GM23338 (cell line): ENCODE measurements around the gene CCDC57. TPM values are rescaled to one million over a fixed set of nuclear protein-coding genes. Genes with fewer than 3 reads are reported as not detected.

Experiments used
- ATAC-seq: fragments of 200-7000 bp; cut with Tn5 transposase; 3 replicates; pipeline ENCODE4 v1.9.1; 2020
- DNase-seq: peaks from one replicate; pipeline ENCODE4 v3.0.0-alpha.2; 2015; ENCODE audit warnings: low spot score
- H2AFZ ChIP-seq: fragments of 200-600 bp; sonication (generic); 2 replicates; pipeline ENCODE4 v1.8.0; 2016; ENCODE audit warnings: antibody characterized with exemption, mild to moderate bottlenecking, moderate library complexity
- H3F3A ChIP-seq: fragments of 200-600 bp; sonication (generic); replicated peaks from 2 replicates; pipeline ENCODE4 v1.8.0; 2017; ENCODE audit warnings: antibody characterized with exemption, mixed run types, low read depth
- H3K27ac ChIP-seq: fragments of 200-600 bp; sonication (generic); 2 replicates; pipeline ENCODE4 v1.6.1; 2016; ENCODE audit warnings: low read depth
- H3K27me3 ChIP-seq: fragments of 200-600 bp; sonication (generic); 2 replicates; pipeline ENCODE4 v1.8.0; 2016; ENCODE audit warnings: mild to moderate bottlenecking, mixed run types, moderate library complexity; ENCODE audit not compliant: insufficient read depth
- H3K36me3 ChIP-seq: fragments of 200-600 bp; sonication (generic); 2 replicates; pipeline ENCODE4 v1.8.0; 2016; ENCODE audit warnings: mild to moderate bottlenecking; ENCODE audit not compliant: insufficient read depth
- H3K4me1 ChIP-seq: fragments of 200-600 bp; sonication (generic); 2 replicates; pipeline ENCODE4 v1.8.0; 2016; ENCODE audit warnings: mild to moderate bottlenecking, moderate library complexity; ENCODE audit not compliant: insufficient read depth
- H3K4me2 ChIP-seq: fragments of 200-600 bp; sonication (generic); 2 replicates; pipeline ENCODE4 v1.7.1; 2017; ENCODE audit warnings: mixed run types
- H3K4me3 ChIP-seq: fragments of 200-600 bp; sonication (generic); 2 replicates; pipeline ENCODE4 v1.6.1; 2016; ENCODE audit warnings: mixed run types
- H3K79me2 ChIP-seq: fragments of 200-600 bp; sonication (generic); replicated peaks from 2 replicates; pipeline ENCODE4 v1.8.0; 2017; ENCODE audit warnings: mild to moderate bottlenecking; ENCODE audit not compliant: insufficient read depth
- H3K9me2 ChIP-seq: fragments of 200-600 bp; sonication (generic); 2 replicates; pipeline ENCODE4 v1.8.0; 2017; ENCODE audit not compliant: insufficient read depth
- H4K20me1 ChIP-seq: fragments of 200-600 bp; sonication (generic); replicated peaks from 2 replicates; pipeline ENCODE4 v1.8.0; 2017; ENCODE audit warnings: mild to moderate bottlenecking; ENCODE audit not compliant: insufficient read depth
- H3K27ac Mint-ChIP-seq: 2 replicates; pipeline ENCODE4 v1.8.0; 2020; ENCODE audit warnings: inconsistent platforms, mild to moderate bottlenecking, moderate library complexity, mixed read lengths
- H3K27me3 Mint-ChIP-seq: 3 replicates; pipeline ENCODE4 v1.8.0; 2022; ENCODE audit warnings: low read depth, mild to moderate bottlenecking, moderate library complexity, mixed read lengths, inconsistent platforms; ENCODE audit not compliant: insufficient read depth, poor library complexity
- H3K36me3 Mint-ChIP-seq: 3 replicates; pipeline ENCODE4 v1.8.0; 2021; ENCODE audit warnings: low read depth, mild to moderate bottlenecking, inconsistent platforms, moderate library complexity, mixed read lengths
- H3K4me1 Mint-ChIP-seq: 3 replicates; pipeline ENCODE4 v1.8.0; 2020; ENCODE audit warnings: mild to moderate bottlenecking, inconsistent platforms, mixed read lengths
- H3K4me3 Mint-ChIP-seq: 3 replicates; pipeline ENCODE4 v1.8.0; 2021; ENCODE audit warnings: moderate library complexity, mild to moderate bottlenecking, inconsistent platforms, mixed read lengths
- H3K9me3 Mint-ChIP-seq: 3 replicates; pipeline ENCODE4 v1.8.0; 2020; ENCODE audit warnings: moderate library complexity, mild to moderate bottlenecking, inconsistent platforms, mixed read lengths
- CREB1 ChIP-seq: fragments of 250-450 bp; sonication (Bioruptor Pico); IDR thresholded peaks from 2 replicates; pipeline ENCODE4 v1.5.0; 2020; ENCODE audit warnings: low read depth, mild to moderate bottlenecking, moderate library complexity
- CTCF ChIP-seq, 2 experiments: fragments of 200-600 bp in 1 of 2; sonication (generic) in 1 of 2; conservative IDR thresholded peaks; 2 replicates each; pipeline versions ENCODE4 v1.5.1 to v1.6.1; 2016 to 2017; ENCODE audit warnings: antibody characterized with exemption in 2 of 2, low read depth in 2 of 2, mild to moderate bottlenecking in 2 of 2, moderate library complexity in 1 of 2
- ETS1 ChIP-seq: IDR thresholded peaks from 2 replicates; pipeline ENCODE4 v1.6.1; 2016; ENCODE audit warnings: antibody characterized with exemption
- EZH2phosphoT487 ChIP-seq: fragments of 200-600 bp; sonication (generic); IDR thresholded peaks from one replicate; pipeline ENCODE4 v1.8.1; 2018; ENCODE audit warnings: antibody characterized with exemption; ENCODE audit not compliant: unreplicated experiment
- JUNB ChIP-seq: IDR thresholded peaks from one replicate; pipeline ENCODE4 v1.6.1; 2016; ENCODE audit warnings: antibody characterized with exemption; ENCODE audit not compliant: unreplicated experiment
- NANOG ChIP-seq: IDR thresholded peaks from 2 replicates; pipeline ENCODE4 v1.6.1; 2016; ENCODE audit warnings: antibody characterized with exemption, borderline replicate concordance
- POLR2AphosphoS5 ChIP-seq: IDR thresholded peaks from 2 replicates; pipeline ENCODE4 v1.6.1; 2016; ENCODE audit warnings: antibody characterized with exemption, low read depth
- REST ChIP-seq: IDR thresholded peaks from one replicate; pipeline ENCODE4 v1.6.1; 2018; ENCODE audit warnings: antibody characterized with exemption; ENCODE audit not compliant: unreplicated experiment
- STAT1 ChIP-seq: IDR thresholded peaks from one replicate; pipeline ENCODE4 v1.6.1; 2016; ENCODE audit warnings: antibody characterized with exemption; ENCODE audit not compliant: unreplicated experiment
- ZNF114 ChIP-seq: fragments of 250-450 bp; sonication (Bioruptor Pico); IDR thresholded peaks from 2 replicates; pipeline ENCODE4 v1.5.0; 2020; ENCODE audit warnings: mild to moderate bottlenecking, moderate library complexity
- ZNF331 ChIP-seq: fragments of 250-450 bp; sonication (Bioruptor Pico); IDR thresholded peaks from 2 replicates; pipeline ENCODE4 v1.5.0; 2020; ENCODE audit warnings: low read depth, mild to moderate bottlenecking, moderate library complexity
- ZNF462 ChIP-seq: fragments of 250-450 bp; sonication (Bioruptor Pico); IDR thresholded peaks from 2 replicates; pipeline ENCODE4 v1.5.0; 2020; ENCODE audit warnings: mild to moderate bottlenecking, moderate library complexity
- polyA plus RNA-seq: library from polyadenylated mRNA; unstranded; fragments of >200 nt; fragmentation: Nextera tagmentation; extraction: Ambion mirVana; gene quantifications from 2 replicates; pipeline ENCODE4 v1.2.1, GENCODE V29; 2016
- total RNA-seq: library from RNA; depleted of rRNA; stranded (reverse); fragments of >200 nt; shearing (Covaris generic); gene quantifications from 2 replicates; pipeline ENCODE4 v1.2.3, GENCODE V29; 2014

Gene CCDC57
- total and polyA plus RNA-seq, 2 experiments from 2014 or later: 7.0 to 16.3 TPM

GRCh38 chr17:82080789-82081464 lies 131.7 kb downstream of the CCDC57 start:
- Histone ChIP-seq H4K20me1 (peaks cover 8% of the 10 kb centered on the region), H3K27ac (no peak overlapping the region), H3K79me2 (no peaks in the 10 kb centered on the region), H3K4me2 (no peak overlapping the region), H3K4me1 (no peaks in the 10 kb centered on the region), H3F3A (peaks cover 28% of the 10 kb centered on the region), H2AFZ (no peak overlapping the region), H3K4me3 (no peak overlapping the region), H3K27me3 (no peaks in the 10 kb centered on the region), H3K9me2 (no peaks in the 10 kb centered on the region), H3K36me3 (peaks cover 10% of the 10 kb centered on the region; the same call in 1 of the 2 replicates)
- Mint-ChIP-seq H3K4me1 (peaks cover 3% of the 10 kb centered on the region), H3K27ac (no peak overlapping the region), H3K9me3 (no peaks in the 10 kb centered on the region; the same call in 2 of the 3 replicates), H3K27me3 (peaks cover 24% of the 10 kb centered on the region), H3K36me3 (peaks cover 47% of the 10 kb centered on the region), H3K4me3 (no peak overlapping the region)
- no peak for DNase-seq
- no peak for ATAC-seq
- TF ChIP-seq ZNF331 (CRISPR knock-in tag): no peak
- TF ChIP-seq JUNB: no peak
- no peak for TF ChIP-seq CTCF (conservative IDR thresholded peaks at IDR 0.05; ENCODE audit: low read depth in 2 of 2)
- TF ChIP-seq STAT1: no peak
- no peak for TF ChIP-seq ETS1
- no peak for TF ChIP-seq ZNF114 (CRISPR knock-in tag)
- no peak for TF ChIP-seq CREB1 (CRISPR knock-in tag)
- no peak for TF ChIP-seq EZH2phosphoT487
- TF ChIP-seq ZNF462: no peak
- TF ChIP-seq NANOG: no peak
- TF ChIP-seq POLR2AphosphoS5: no peak
- no peak for TF ChIP-seq REST
